Measurements from ENCODE around the gene PTPRM. TPM values are rescaled to one million over a fixed set of nuclear protein-coding genes. Genes with fewer than 3 reads are reported as not detected.

The PTPRM gene
- total RNA-seq, 4 donors from 2014 or later = 22.5 to 92.5 (median 39.2) TPM

- Histone ChIP-seq H3K27ac (no peak overlapping the region), H3K27me3 (no peaks in the 10 kb centered on the region), H3K4me3 (no peak overlapping the region), H3K9me3 (no peaks in the 10 kb centered on the region), H3K4me1 (no peaks in the 10 kb centered on the region), H3K36me3 (no peaks in the 10 kb centered on the region)
- intact Hi-C loops (cut with DNase I; ENCODE audit: low total_unique reads) (no loop called here), in situ Hi-C loops (cut with MboI; ENCODE audit: low pct_ligation_motif_present in 1 of 4, low pct_unique_long_range_greater_than_20kb in 1 of 4, low sequenced_read_pairs in 3 of 4) (no loop called here)
- no peak for TF ChIP-seq EP300 (IDR thresholded peaks at IDR 0.05; ENCODE audit: low read depth)
- TF ChIP-seq POLR2A (IDR thresholded peaks at IDR 0.05) = no peak
- TF ChIP-seq CTCF (IDR thresholded peaks at IDR 0.05) = no peak
- TF ChIP-seq POLR2AphosphoS5 (IDR thresholded peaks at IDR 0.05) = no peak
- no peak for DNase-seq
- 89 to 98% methylated on average over 4 to 5 of the region's 5 CpGs for WGBS, 2 donors (ENCODE audit: low coverage in 1 of 2)
Measured at GRCh38 chr18:8231316-8231715, 664.2 kb downstream of the PTPRM start.

- Histone ChIP-seq H3K27ac (no peak overlapping the region), H3K36me3 (no peaks in the 10 kb centered on the region), H3K9me3 (no peaks in the 10 kb centered on the region), H3K4me1 (no peaks in the 10 kb centered on the region), H3K4me3 (no peak overlapping the region), H3K27me3 (no peaks in the 10 kb centered on the region)
- 69% methylated on average over 4 of the region's 4 CpGs; no CpG with 5 or more reads in 1 of the 2 donors for WGBS, 2 donors (ENCODE audit: low coverage in 1 of 2)
- DNase-seq = no peak
- TF ChIP-seq POLR2A (IDR thresholded peaks at IDR 0.05) = no peak
- no peak for TF ChIP-seq CTCF (IDR thresholded peaks at IDR 0.05)
- no peak for TF ChIP-seq EP300 (IDR thresholded peaks at IDR 0.05; ENCODE audit: low read depth)
- in situ Hi-C loops (cut with MboI; ENCODE audit: low pct_ligation_motif_present in 1 of 4, low pct_unique_long_range_greater_than_20kb in 1 of 4, low sequenced_read_pairs in 3 of 4) = no loop called here
- intact Hi-C loops (cut with DNase I; ENCODE audit: low total_unique reads) = no loop called here
Measured at GRCh38 chr18:8232791-8233190, 665.7 kb downstream of the PTPRM start.

- no peak for TF ChIP-seq EP300 (IDR thresholded peaks at IDR 0.05; ENCODE audit: low read depth)
- TF ChIP-seq POLR2AphosphoS5 (IDR thresholded peaks at IDR 0.05) = no peak
- WGBS, 2 donors (ENCODE audit: low coverage in 1 of 2) = 91 to 93% methylated on average over 3 of the region's 3 CpGs
- H3K9me3 ChIP-seq = no peaks in the 10 kb centered on the region
- in situ Hi-C loops (cut with MboI; ENCODE audit: low pct_ligation_motif_present in 1 of 4, low pct_unique_long_range_greater_than_20kb in 1 of 4, low sequenced_read_pairs in 3 of 4) (no loop called here), intact Hi-C loops (cut with DNase I; ENCODE audit: low total_unique reads) (no loop called here)
- H3K4me1 ChIP-seq = no peaks in the 10 kb centered on the region
- H3K27ac ChIP-seq = no peak overlapping the region
- no peak for DNase-seq
- H3K36me3 ChIP-seq = no peaks in the 10 kb centered on the region
- H3K4me3 ChIP-seq = no peak overlapping the region
- H3K27me3 ChIP-seq = no peaks in the 10 kb centered on the region
Measured at GRCh38 chr18:8235894-8236293, 668.8 kb downstream of the PTPRM start.

GRCh38 chr18:8238507-8238906 lies 671.4 kb downstream of the PTPRM start:
- WGBS, 2 donors (ENCODE audit: low coverage in 1 of 2) = 90 to 93% methylated on average over 5 of the region's 5 CpGs
- TF ChIP-seq POLR2AphosphoS5 (IDR thresholded peaks at IDR 0.05) (no peak), CTCF (IDR thresholded peaks at IDR 0.05) (no peak)
- DNase-seq = no peak
- no peaks in the 10 kb centered on the region for H3K9me3 ChIP-seq
- H3K27ac ChIP-seq = no peak overlapping the region
- no peaks in the 10 kb centered on the region for H3K36me3 ChIP-seq
- no peaks in the 10 kb centered on the region for H3K4me1 ChIP-seq
- in situ Hi-C loops (cut with MboI; ENCODE audit: low pct_ligation_motif_present in 1 of 4, low pct_unique_long_range_greater_than_20kb in 1 of 4, low sequenced_read_pairs in 3 of 4) (no loop called here), intact Hi-C loops (cut with DNase I; ENCODE audit: low total_unique reads) (no loop called here)
- no peak overlapping the region for H3K4me3 ChIP-seq
- no peaks in the 10 kb centered on the region for H3K27me3 ChIP-seq

- H3K36me3 ChIP-seq = no peaks in the 10 kb centered on the region
- no peak overlapping the region for H3K27ac ChIP-seq
- no peak for TF ChIP-seq POLR2AphosphoS5 (IDR thresholded peaks at IDR 0.05)
- no peak for TF ChIP-seq EP300 (IDR thresholded peaks at IDR 0.05; ENCODE audit: low read depth)
- no peak for TF ChIP-seq CTCF (IDR thresholded peaks at IDR 0.05)
- TF ChIP-seq POLR2A (IDR thresholded peaks at IDR 0.05) = no peak
- WGBS, 2 donors (ENCODE audit: low coverage in 1 of 2) = 10 to 43% methylated on average over 1 of the region's 1 CpG
- no peaks in the 10 kb centered on the region for H3K27me3 ChIP-seq
- in situ Hi-C loops (cut with MboI; ENCODE audit: low pct_ligation_motif_present in 1 of 4, low pct_unique_long_range_greater_than_20kb in 1 of 4, low sequenced_read_pairs in 3 of 4) = no loop called here
- no peak overlapping the region for H3K4me3 ChIP-seq
- DNase-seq = no peak
- no peaks in the 10 kb centered on the region for H3K4me1 ChIP-seq
- H3K9me3 ChIP-seq = no peaks in the 10 kb centered on the region
- intact Hi-C loops (cut with DNase I; ENCODE audit: low total_unique reads) = no loop called here
Measured at GRCh38 chr18:8241731-8242130, 674.6 kb downstream of the PTPRM start.
